K562 (cell line): ENCODE data around the gene DLAT. TPM values are rescaled to one million over a fixed set of nuclear protein-coding genes. Genes with fewer than 3 reads are reported as not detected.

Source experiments
- ESRRA ChIP-seq: fragments of 450-650 bp; IDR thresholded peaks from 2 replicates; pipeline ENCODE4 v1.6.1; 2014; ENCODE audit warnings: low read depth, mild to moderate bottlenecking, moderate library complexity, borderline replicate concordance
- GABPA ChIP-seq: fragments of 200-800 bp; sonication (Bioruptor generic); conservative IDR thresholded peaks from 2 replicates; pipeline ENCODE4 v1.6.1; 2016; ENCODE audit warnings: low read depth, missing genetic modification characterization, missing compliant biosample characterization
- PTBP1 ChIP-seq: fragments of 200-400 bp; formaldehyde crosslinking; IDR thresholded peaks from 2 replicates; pipeline ENCODE4 v1.6.1; 2017; ENCODE audit warnings: low read depth, low read length
- REST ChIP-seq, 2 experiments: fragments of 450-650 bp; formaldehyde crosslinking in 1 of 2; IDR thresholded peaks; 2 replicates each; pipeline versions ENCODE4 v1.4.0 to v1.6.1; 2014 to 2020; ENCODE audit warnings: mild to moderate bottlenecking in 2 of 2, borderline replicate concordance in 1 of 2, low read depth in 1 of 2
- ZEB2 ChIP-seq: fragments of 450-650 bp; IDR thresholded peaks from 2 replicates; pipeline ENCODE4 v1.6.1; 2016
- ZNF445 ChIP-seq: fragments of 250-450 bp; sonication (Bioruptor Pico); IDR thresholded peaks from 2 replicates; pipeline ENCODE4 v1.4.0; 2020; ENCODE audit warnings: low read depth, mild to moderate bottlenecking, moderate library complexity
- polyA plus RNA-seq, 8 experiments: library from polyadenylated mRNA; depleted of rRNA in 4 of 8; stranded (reverse) in 5 of 8; unstranded in 3 of 8; fragments of >200 nt; fragmentation: Nextera tagmentation in 2 of 8; fragmentation: Illumina TruSeq in 1 of 8; extraction: Ambion mirVana in 2 of 8; extraction: Trizol in 1 of 8; gene quantifications; 2 replicates each; pipeline versions ENCODE4 v1.2.1 to v1.2.3, GENCODE V29; 2011 to 2014; ENCODE audit warnings: inconsistent platforms in 1 of 8, missing spikeins in 1 of 8
- total RNA-seq, 7 experiments: library from RNA; depleted of rRNA in 6 of 7; stranded (reverse); fragments of >200 nt in 6 of 7; fragmentation: Illumina TruSeq in 2 of 7; extraction: Trizol in 2 of 7; gene quantifications; 2 replicates each; pipeline versions ENCODE4 v1.2.1 to v1.2.3, GENCODE V29; 2011 to 2021; ENCODE audit warnings: low replicate concordance in 1 of 7
- TF ChIP-seq, protein P1 (sequence below), 2 experiments: fragments of 450-650 bp; IDR thresholded peaks; 2 replicates each; pipeline ENCODE4 v1.6.1; 2016; ENCODE audit warnings: mild to moderate bottlenecking in 2 of 2, borderline replicate concordance in 1 of 2, low read depth in 1 of 2, moderate library complexity in 1 of 2

DLAT gene
- total and polyA plus RNA-seq, 9 of the 15 experiments (the other 6 are each of a cell fraction or from before 2014, with no cell fraction given) = 41.7 to 152 (median 105) TPM

GRCh38 chr11:112024773-112025678 lies at the start of gene DLAT (continued):
- TF ChIP-seq REST (IDR thresholded peaks at IDR 0.05; ENCODE audit: borderline replicate concordance) (no peak), REST (CRISPR knock-in tag; IDR thresholded peaks at IDR 0.05; ENCODE audit: low read depth) (0 out of 2 replicates have a peak, but pooled peaks have one; percentile 45), ZNF445 (CRISPR knock-in tag) (no peak), PTBP1 (no peak), ESRRA (peak; percentile 96), ZEB2 (no peak), GABPA (tag) (0 out of 2 replicates have a peak, but pooled peaks have one; percentile 35)
- TF ChIP-seq, protein P1, sequence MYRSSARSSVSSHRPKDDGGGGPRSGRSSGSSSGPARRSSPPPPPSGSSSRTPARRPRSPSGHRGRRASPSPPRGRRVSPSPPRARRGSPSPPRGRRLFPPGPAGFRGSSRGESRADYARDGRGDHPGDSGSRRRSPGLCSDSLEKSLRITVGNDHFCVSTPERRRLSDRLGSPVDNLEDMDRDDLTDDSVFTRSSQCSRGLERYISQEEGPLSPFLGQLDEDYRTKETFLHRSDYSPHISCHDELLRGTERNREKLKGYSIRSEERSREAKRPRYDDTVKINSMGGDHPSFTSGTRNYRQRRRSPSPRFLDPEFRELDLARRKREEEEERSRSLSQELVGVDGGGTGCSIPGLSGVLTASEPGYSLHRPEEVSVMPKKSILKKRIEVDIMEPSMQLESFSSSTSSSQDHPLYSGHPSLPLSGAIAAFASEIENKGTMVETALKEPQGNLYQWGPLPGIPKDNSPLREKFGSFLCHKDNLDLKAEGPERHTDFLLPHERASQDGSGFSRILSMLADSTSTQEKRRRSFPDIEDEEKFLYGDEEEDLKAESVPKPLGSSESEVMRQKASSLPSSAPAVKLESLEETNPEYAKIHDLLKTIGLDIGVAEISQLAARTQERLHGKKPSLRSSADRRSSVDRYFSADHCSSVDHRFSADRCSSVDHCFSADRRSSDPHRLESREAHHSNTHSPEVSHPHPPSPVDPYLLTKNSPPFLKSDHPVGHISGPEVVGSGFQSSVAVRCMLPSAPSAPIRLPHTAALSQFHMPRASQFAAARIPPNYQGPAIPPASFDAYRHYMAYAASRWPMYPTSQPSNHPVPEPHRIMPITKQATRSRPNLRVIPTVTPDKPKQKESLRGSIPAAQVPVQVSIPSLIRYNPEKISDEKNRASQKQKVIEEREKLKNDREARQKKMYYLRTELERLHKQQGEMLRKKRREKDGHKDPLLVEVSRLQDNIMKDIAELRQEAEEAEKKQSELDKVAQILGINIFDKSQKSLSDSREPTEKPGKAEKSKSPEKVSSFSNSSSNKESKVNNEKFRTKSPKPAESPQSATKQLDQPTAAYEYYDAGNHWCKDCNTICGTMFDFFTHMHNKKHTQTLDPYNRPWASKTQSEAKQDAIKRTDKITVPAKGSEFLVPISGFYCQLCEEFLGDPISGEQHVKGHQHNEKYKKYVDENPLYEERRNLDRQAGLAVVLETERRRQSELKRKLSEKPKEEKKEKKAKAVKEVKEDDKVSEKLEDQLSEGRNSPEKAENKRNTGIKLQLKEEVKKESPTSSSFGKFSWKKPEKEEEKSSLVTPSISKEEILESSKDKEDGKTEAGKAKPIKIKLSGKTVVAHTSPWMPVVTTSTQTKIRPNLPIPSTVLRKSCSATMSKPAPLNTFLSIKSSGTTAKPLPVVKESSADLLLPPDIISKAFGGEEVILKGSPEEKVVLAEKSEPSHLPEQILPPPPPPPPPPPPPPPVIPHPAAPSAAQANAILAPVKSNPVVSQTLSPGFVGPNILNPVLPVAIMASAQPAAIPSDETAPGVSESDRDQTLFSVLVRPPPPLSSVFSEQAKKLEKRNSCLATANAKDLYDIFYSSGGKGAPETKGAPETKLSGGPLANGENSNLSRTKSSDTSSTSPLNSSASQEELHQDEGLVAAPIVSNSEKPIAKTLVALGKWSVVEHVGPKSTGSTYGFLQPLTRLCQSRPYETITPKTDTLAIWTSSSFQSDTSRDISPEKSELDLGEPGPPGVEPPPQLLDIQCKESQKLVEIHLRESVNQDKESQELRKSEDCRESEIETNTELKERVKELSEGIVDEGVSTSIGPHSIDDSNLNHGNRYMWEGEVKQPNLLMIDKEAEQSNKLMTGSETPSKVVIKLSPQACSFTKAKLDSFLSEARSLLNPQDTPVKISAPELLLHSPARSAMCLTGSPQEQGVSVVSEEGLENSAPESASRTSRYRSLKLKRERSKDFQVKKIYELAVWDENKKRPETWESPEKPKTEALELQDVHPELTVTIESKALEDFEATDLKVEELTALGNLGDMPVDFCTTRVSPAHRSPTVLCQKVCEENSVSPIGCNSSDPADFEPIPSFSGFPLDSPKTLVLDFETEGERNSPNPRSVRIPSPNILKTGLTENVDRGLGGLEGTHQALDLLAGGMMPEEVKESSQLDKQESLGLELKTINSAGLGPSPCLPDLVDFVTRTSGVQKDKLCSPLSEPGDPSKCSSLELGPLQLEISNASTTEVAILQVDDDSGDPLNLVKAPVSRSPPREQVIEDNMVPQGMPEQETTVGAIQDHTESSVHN (IDR thresholded peaks at IDR 0.05; ENCODE audit: borderline replicate concordance in 1 of 2, low read depth in 1 of 2) = no peak
